ENCODE results near the gene CLDN3. TPM values are rescaled to one million over a fixed set of nuclear protein-coding genes. Genes with fewer than 3 reads are reported as not detected.

CLDN3 gene
- total and polyA plus RNA-seq, 9 of the 15 experiments (the other 6 are each of a cell fraction or from before 2014, with no cell fraction given) = 0.29 TPM; not detected in 8

DNA sequence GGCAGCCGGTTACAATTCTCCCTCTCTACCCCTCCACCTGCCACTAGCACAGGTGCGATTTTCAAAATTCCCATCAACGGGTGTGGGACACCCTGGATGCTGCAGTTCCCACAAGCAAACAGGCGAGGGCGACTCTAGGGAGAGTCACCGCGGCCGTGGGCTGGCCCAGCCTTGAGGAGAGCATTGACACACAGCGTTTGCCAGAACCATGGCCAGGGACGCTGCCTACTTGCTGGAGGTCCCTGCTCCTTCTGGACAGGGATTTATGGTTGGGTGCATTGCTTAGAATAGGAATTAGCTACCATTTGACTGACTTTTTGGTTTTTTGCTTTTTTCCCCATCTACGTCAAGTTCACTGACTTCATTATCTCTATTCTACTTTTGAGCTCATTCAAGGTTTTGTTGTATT lies 41.7 kb upstream of the CLDN3 start (continued):
- TF ChIP-seq HEY1 (CRISPR knock-in tag; IDR thresholded peaks at IDR 0.05; ENCODE audit: borderline replicate concordance) (no peak), ZNF785 (CRISPR knock-in tag; IDR thresholded peaks at IDR 0.05) (no peak), ZNF77 (CRISPR knock-in tag; IDR thresholded peaks at IDR 0.05) (no peak), TCF7L2 (IDR thresholded peaks at IDR 0.05; ENCODE audit: low read depth, low read length) (no peak), CBFA2T2 (conservative IDR thresholded peaks at IDR 0.05) (0 out of 2 replicates have a peak, but pooled peaks have one; percentile 17), NFE2L1 (tag; IDR thresholded peaks at IDR 0.05; ENCODE audit: borderline replicate concordance, low read depth) (no peak), SIN3B (IDR thresholded peaks at IDR 0.05; ENCODE audit: low read depth) (no peak), EHMT2 (IDR thresholded peaks at IDR 0.05) (peak; percentile 85; the same call in 1 of the 2 replicates), RFX1 (IDR thresholded peaks at IDR 0.05) (no peak), XRCC4 (IDR thresholded peaks at IDR 0.05; ENCODE audit: extremely low read depth, insufficient read depth, insufficient read length) (no peak), ZNF3 (CRISPR knock-in tag; IDR thresholded peaks at IDR 0.05) (no peak), SMAD3 (CRISPR knock-in tag; conservative IDR thresholded peaks at IDR 0.05) (no peak), HDGF (IDR thresholded peaks at IDR 0.05) (no peak)
- TF ChIP-seq, protein P1, sequence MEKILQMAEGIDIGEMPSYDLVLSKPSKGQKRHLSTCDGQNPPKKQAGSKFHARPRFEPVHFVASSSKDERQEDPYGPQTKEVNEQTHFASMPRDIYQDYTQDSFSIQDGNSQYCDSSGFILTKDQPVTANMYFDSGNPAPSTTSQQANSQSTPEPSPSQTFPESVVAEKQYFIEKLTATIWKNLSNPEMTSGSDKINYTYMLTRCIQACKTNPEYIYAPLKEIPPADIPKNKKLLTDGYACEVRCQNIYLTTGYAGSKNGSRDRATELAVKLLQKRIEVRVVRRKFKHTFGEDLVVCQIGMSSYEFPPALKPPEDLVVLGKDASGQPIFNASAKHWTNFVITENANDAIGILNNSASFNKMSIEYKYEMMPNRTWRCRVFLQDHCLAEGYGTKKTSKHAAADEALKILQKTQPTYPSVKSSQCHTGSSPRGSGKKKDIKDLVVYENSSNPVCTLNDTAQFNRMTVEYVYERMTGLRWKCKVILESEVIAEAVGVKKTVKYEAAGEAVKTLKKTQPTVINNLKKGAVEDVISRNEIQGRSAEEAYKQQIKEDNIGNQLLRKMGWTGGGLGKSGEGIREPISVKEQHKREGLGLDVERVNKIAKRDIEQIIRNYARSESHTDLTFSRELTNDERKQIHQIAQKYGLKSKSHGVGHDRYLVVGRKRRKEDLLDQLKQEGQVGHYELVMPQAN (IDR thresholded peaks at IDR 0.05; ENCODE audit: borderline replicate concordance) = no peak
- TF ChIP-seq, protein P2, sequence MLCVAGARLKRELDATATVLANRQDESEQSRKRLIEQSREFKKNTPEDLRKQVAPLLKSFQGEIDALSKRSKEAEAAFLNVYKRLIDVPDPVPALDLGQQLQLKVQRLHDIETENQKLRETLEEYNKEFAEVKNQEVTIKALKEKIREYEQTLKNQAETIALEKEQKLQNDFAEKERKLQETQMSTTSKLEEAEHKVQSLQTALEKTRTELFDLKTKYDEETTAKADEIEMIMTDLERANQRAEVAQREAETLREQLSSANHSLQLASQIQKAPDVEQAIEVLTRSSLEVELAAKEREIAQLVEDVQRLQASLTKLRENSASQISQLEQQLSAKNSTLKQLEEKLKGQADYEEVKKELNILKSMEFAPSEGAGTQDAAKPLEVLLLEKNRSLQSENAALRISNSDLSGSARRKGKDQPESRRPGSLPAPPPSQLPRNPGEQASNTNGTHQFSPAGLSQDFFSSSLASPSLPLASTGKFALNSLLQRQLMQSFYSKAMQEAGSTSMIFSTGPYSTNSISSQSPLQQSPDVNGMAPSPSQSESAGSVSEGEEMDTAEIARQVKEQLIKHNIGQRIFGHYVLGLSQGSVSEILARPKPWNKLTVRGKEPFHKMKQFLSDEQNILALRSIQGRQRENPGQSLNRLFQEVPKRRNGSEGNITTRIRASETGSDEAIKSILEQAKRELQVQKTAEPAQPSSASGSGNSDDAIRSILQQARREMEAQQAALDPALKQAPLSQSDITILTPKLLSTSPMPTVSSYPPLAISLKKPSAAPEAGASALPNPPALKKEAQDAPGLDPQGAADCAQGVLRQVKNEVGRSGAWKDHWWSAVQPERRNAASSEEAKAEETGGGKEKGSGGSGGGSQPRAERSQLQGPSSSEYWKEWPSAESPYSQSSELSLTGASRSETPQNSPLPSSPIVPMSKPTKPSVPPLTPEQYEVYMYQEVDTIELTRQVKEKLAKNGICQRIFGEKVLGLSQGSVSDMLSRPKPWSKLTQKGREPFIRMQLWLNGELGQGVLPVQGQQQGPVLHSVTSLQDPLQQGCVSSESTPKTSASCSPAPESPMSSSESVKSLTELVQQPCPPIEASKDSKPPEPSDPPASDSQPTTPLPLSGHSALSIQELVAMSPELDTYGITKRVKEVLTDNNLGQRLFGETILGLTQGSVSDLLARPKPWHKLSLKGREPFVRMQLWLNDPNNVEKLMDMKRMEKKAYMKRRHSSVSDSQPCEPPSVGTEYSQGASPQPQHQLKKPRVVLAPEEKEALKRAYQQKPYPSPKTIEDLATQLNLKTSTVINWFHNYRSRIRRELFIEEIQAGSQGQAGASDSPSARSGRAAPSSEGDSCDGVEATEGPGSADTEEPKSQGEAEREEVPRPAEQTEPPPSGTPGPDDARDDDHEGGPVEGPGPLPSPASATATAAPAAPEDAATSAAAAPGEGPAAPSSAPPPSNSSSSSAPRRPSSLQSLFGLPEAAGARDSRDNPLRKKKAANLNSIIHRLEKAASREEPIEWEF (CRISPR knock-in tag; IDR thresholded peaks at IDR 0.05) = no peak
- TF ChIP-seq, protein P3, sequence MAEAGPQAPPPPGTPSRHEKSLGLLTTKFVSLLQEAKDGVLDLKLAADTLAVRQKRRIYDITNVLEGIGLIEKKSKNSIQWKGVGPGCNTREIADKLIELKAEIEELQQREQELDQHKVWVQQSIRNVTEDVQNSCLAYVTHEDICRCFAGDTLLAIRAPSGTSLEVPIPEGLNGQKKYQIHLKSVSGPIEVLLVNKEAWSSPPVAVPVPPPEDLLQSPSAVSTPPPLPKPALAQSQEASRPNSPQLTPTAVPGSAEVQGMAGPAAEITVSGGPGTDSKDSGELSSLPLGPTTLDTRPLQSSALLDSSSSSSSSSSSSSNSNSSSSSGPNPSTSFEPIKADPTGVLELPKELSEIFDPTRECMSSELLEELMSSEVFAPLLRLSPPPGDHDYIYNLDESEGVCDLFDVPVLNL (CRISPR knock-in tag; IDR thresholded peaks at IDR 0.05; ENCODE audit: low read depth) = no peak
- TF ChIP-seq, protein P4, sequence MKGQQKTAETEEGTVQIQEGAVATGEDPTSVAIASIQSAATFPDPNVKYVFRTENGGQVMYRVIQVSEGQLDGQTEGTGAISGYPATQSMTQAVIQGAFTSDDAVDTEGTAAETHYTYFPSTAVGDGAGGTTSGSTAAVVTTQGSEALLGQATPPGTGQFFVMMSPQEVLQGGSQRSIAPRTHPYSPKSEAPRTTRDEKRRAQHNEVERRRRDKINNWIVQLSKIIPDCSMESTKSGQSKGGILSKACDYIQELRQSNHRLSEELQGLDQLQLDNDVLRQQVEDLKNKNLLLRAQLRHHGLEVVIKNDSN (CRISPR knock-in tag; IDR thresholded peaks at IDR 0.05) = no peak
- TF ChIP-seq, protein P5, sequence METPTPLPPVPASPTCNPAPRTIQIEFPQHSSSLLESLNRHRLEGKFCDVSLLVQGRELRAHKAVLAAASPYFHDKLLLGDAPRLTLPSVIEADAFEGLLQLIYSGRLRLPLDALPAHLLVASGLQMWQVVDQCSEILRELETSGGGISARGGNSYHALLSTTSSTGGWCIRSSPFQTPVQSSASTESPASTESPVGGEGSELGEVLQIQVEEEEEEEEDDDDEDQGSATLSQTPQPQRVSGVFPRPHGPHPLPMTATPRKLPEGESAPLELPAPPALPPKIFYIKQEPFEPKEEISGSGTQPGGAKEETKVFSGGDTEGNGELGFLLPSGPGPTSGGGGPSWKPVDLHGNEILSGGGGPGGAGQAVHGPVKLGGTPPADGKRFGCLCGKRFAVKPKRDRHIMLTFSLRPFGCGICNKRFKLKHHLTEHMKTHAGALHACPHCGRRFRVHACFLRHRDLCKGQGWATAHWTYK (CRISPR knock-in tag; IDR thresholded peaks at IDR 0.05) = no peak
